K562 (cell line): ENCODE data around the gene RAB21. TPM values are rescaled to one million over a fixed set of nuclear protein-coding genes. Genes with fewer than 3 reads are reported as not detected.
A peak's percentile ranks its signal among the peaks of the same experiment; 100 is the strongest.

Experiments used
- ELF1 ChIP-seq: fragments of 200-800 bp; sonication (Bioruptor generic); IDR thresholded peaks from 2 replicates; pipeline ENCODE4 v1.6.1; 2016; ENCODE audit warnings: missing genetic modification characterization, missing compliant biosample characterization
- NCOA6 ChIP-seq: fragments of 450-650 bp; IDR thresholded peaks from 2 replicates; pipeline ENCODE4 v1.6.1; 2017; ENCODE audit warnings: mild to moderate bottlenecking
- RBM25 ChIP-seq: fragments of 200-400 bp; formaldehyde crosslinking; IDR thresholded peaks from 2 replicates; pipeline ENCODE4 v1.6.1; 2018; ENCODE audit warnings: low read length, low read depth, moderate library complexity; ENCODE audit not compliant: severe bottlenecking
- REST ChIP-seq, 2 experiments: fragments of 450-650 bp; formaldehyde crosslinking in 1 of 2; IDR thresholded peaks; 2 replicates each; pipeline versions ENCODE4 v1.4.0 to v1.6.1; 2014 to 2020; ENCODE audit warnings: mild to moderate bottlenecking in 2 of 2, borderline replicate concordance in 1 of 2, low read depth in 1 of 2
- SMC3 ChIP-seq: conservative IDR thresholded peaks from 2 replicates; pipeline ENCODE4 v1.6.1; 2011; ENCODE audit warnings: low read depth, low read length, improper control_type of control experiment; ENCODE audit not compliant: insufficient read depth
- TAL1 ChIP-seq: fragments of 450-650 bp; IDR thresholded peaks from 2 replicates; pipeline ENCODE4 v1.6.1; 2016; ENCODE audit warnings: mild to moderate bottlenecking
- TCF7 ChIP-seq: sonication (generic); IDR thresholded peaks from 2 replicates; pipeline ENCODE4 v1.6.1; 2016; ENCODE audit warnings: antibody characterized with exemption, borderline replicate concordance
- XRCC3 ChIP-seq: fragments of 450-650 bp; IDR thresholded peaks from 2 replicates; pipeline ENCODE4 v1.6.1; 2017; ENCODE audit warnings: mild to moderate bottlenecking, moderate library complexity
- ZNF347 ChIP-seq: fragments of 450-650 bp; formaldehyde crosslinking; IDR thresholded peaks from 2 replicates; pipeline ENCODE4 v1.4.0; 2020; ENCODE audit warnings: low read depth, mild to moderate bottlenecking, moderate library complexity
- ZNF717 ChIP-seq: fragments of 250-450 bp; sonication (Bioruptor Pico); IDR thresholded peaks from 2 replicates; pipeline ENCODE4 v1.5.0; 2021
- polyA plus RNA-seq, 8 experiments: library from polyadenylated mRNA; depleted of rRNA in 4 of 8; stranded (reverse) in 5 of 8; unstranded in 3 of 8; fragments of >200 nt; fragmentation: Nextera tagmentation in 2 of 8; fragmentation: Illumina TruSeq in 1 of 8; extraction: Ambion mirVana in 2 of 8; extraction: Trizol in 1 of 8; gene quantifications; 2 replicates each; pipeline versions ENCODE4 v1.2.1 to v1.2.3, GENCODE V29; 2011 to 2014; ENCODE audit warnings: inconsistent platforms in 1 of 8, missing spikeins in 1 of 8
- total RNA-seq, 7 experiments: library from RNA; depleted of rRNA in 6 of 7; stranded (reverse); fragments of >200 nt in 6 of 7; fragmentation: Illumina TruSeq in 2 of 7; extraction: Trizol in 2 of 7; gene quantifications; 2 replicates each; pipeline versions ENCODE4 v1.2.1 to v1.2.3, GENCODE V29; 2011 to 2021; ENCODE audit warnings: low replicate concordance in 1 of 7
- TF ChIP-seq, protein P1 (sequence below): sonication (generic); formaldehyde crosslinking; IDR thresholded peaks from 2 replicates; pipeline ENCODE4 v1.8.1; 2022; ENCODE audit warnings: missing genetic modification reagents
- TF ChIP-seq, protein P2 (sequence below): sonication (generic); formaldehyde crosslinking; IDR thresholded peaks from 2 replicates; pipeline ENCODE4 v1.8.0; 2022; ENCODE audit warnings: mild to moderate bottlenecking, missing genetic modification reagents
- TF ChIP-seq, protein P3 (sequence below): sonication (generic); formaldehyde crosslinking; IDR thresholded peaks from 2 replicates; pipeline ENCODE4 v1.8.0; 2023; ENCODE audit warnings: missing genetic modification reagents, mild to moderate bottlenecking, borderline replicate concordance

Gene RAB21
- total and polyA plus RNA-seq, 9 of the 15 experiments (the other 6 are each of a cell fraction or from before 2014, with no cell fraction given), result 5.3 to 45.6 (median 19.6) TPM

GRCh38 chr12:71780237-71780822 is 25.7 kb downstream of the RAB21 start (continued):
- peak; percentile 65 for TF ChIP-seq REST (IDR thresholded peaks at IDR 0.05; ENCODE audit: borderline replicate concordance)
- no peak for TF ChIP-seq REST (CRISPR knock-in tag; IDR thresholded peaks at IDR 0.05; ENCODE audit: low read depth)
- TF ChIP-seq TCF7, result no peak
- TF ChIP-seq SMC3, result peak; percentile 47; the same call in 1 of the 2 replicates
- TF ChIP-seq XRCC3, result no peak
- no peak for TF ChIP-seq ZNF717 (CRISPR knock-in tag)
- peak; percentile 18; the same call in 1 of the 2 replicates for TF ChIP-seq ELF1
- TF ChIP-seq, protein P1, sequence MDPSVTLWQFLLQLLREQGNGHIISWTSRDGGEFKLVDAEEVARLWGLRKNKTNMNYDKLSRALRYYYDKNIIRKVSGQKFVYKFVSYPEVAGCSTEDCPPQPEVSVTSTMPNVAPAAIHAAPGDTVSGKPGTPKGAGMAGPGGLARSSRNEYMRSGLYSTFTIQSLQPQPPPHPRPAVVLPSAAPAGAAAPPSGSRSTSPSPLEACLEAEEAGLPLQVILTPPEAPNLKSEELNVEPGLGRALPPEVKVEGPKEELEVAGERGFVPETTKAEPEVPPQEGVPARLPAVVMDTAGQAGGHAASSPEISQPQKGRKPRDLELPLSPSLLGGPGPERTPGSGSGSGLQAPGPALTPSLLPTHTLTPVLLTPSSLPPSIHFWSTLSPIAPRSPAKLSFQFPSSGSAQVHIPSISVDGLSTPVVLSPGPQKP (CRISPR knock-in tag), result no peak
- TF ChIP-seq RBM25, result no peak
- TF ChIP-seq, protein P2, sequence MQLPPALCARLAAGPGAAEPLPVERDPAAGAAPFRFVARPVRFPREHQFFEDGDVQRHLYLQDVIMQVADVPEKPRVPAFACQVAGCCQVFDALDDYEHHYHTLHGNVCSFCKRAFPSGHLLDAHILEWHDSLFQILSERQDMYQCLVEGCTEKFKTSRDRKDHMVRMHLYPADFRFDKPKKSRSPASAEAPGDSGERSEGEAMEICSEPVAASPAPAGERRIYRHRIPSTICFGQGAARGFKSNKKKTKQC (CRISPR knock-in tag), result no peak
- TF ChIP-seq TAL1, result no peak
- TF ChIP-seq ZNF347 (CRISPR knock-in tag), result no peak
- TF ChIP-seq, protein P3, sequence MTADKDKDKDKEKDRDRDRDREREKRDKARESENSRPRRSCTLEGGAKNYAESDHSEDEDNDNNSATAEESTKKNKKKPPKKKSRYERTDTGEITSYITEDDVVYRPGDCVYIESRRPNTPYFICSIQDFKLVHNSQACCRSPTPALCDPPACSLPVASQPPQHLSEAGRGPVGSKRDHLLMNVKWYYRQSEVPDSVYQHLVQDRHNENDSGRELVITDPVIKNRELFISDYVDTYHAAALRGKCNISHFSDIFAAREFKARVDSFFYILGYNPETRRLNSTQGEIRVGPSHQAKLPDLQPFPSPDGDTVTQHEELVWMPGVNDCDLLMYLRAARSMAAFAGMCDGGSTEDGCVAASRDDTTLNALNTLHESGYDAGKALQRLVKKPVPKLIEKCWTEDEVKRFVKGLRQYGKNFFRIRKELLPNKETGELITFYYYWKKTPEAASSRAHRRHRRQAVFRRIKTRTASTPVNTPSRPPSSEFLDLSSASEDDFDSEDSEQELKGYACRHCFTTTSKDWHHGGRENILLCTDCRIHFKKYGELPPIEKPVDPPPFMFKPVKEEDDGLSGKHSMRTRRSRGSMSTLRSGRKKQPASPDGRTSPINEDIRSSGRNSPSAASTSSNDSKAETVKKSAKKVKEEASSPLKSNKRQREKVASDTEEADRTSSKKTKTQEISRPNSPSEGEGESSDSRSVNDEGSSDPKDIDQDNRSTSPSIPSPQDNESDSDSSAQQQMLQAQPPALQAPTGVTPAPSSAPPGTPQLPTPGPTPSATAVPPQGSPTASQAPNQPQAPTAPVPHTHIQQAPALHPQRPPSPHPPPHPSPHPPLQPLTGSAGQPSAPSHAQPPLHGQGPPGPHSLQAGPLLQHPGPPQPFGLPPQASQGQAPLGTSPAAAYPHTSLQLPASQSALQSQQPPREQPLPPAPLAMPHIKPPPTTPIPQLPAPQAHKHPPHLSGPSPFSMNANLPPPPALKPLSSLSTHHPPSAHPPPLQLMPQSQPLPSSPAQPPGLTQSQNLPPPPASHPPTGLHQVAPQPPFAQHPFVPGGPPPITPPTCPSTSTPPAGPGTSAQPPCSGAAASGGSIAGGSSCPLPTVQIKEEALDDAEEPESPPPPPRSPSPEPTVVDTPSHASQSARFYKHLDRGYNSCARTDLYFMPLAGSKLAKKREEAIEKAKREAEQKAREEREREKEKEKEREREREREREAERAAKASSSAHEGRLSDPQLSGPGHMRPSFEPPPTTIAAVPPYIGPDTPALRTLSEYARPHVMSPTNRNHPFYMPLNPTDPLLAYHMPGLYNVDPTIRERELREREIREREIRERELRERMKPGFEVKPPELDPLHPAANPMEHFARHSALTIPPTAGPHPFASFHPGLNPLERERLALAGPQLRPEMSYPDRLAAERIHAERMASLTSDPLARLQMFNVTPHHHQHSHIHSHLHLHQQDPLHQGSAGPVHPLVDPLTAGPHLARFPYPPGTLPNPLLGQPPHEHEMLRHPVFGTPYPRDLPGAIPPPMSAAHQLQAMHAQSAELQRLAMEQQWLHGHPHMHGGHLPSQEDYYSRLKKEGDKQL, result no peak
- no peak for TF ChIP-seq NCOA6
